ENCODE measurements around the gene FAM151B.
"Not testable (repeated sequence)": the region's sequence is repeated elsewhere in the genome, so short reads cannot be mapped to it uniquely, and the experiment has no call there.

DNA sequence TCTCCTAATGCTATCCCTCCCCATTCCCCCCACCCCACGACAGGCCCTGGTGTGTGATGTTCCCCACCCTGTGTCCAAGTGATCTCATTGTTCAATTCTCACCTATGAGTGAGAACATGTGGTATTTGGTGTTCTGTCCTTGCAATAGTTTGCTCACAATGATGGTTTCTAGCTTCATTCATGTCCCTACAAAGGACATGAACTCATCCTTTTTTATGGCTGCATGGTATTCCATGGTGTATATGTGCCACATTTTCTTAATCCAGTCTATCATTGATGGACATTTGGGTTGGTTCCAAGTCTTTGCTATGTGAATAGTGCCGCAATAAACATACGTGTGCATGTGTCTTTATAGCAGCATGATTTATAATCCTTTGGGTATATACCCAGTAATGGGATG, 92.4 kb downstream of the FAM151B start:
- TF ChIP-seq, protein P1, sequence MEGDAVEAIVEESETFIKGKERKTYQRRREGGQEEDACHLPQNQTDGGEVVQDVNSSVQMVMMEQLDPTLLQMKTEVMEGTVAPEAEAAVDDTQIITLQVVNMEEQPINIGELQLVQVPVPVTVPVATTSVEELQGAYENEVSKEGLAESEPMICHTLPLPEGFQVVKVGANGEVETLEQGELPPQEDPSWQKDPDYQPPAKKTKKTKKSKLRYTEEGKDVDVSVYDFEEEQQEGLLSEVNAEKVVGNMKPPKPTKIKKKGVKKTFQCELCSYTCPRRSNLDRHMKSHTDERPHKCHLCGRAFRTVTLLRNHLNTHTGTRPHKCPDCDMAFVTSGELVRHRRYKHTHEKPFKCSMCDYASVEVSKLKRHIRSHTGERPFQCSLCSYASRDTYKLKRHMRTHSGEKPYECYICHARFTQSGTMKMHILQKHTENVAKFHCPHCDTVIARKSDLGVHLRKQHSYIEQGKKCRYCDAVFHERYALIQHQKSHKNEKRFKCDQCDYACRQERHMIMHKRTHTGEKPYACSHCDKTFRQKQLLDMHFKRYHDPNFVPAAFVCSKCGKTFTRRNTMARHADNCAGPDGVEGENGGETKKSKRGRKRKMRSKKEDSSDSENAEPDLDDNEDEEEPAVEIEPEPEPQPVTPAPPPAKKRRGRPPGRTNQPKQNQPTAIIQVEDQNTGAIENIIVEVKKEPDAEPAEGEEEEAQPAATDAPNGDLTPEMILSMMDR (IDR thresholded peaks at IDR 0.05), result not testable (repeated sequence)
- TF ChIP-seq POLR2A (IDR thresholded peaks at IDR 0.05), result not testable (repeated sequence)

Measured in body of pancreas (tissue), 4 donors.